ENCODE data around the gene AGBL1.
"Not testable (repeated sequence)": the region's sequence is repeated elsewhere in the genome, so short reads cannot be mapped to it uniquely, and the experiment has no call there.

Gene AGBL1

DNA sequence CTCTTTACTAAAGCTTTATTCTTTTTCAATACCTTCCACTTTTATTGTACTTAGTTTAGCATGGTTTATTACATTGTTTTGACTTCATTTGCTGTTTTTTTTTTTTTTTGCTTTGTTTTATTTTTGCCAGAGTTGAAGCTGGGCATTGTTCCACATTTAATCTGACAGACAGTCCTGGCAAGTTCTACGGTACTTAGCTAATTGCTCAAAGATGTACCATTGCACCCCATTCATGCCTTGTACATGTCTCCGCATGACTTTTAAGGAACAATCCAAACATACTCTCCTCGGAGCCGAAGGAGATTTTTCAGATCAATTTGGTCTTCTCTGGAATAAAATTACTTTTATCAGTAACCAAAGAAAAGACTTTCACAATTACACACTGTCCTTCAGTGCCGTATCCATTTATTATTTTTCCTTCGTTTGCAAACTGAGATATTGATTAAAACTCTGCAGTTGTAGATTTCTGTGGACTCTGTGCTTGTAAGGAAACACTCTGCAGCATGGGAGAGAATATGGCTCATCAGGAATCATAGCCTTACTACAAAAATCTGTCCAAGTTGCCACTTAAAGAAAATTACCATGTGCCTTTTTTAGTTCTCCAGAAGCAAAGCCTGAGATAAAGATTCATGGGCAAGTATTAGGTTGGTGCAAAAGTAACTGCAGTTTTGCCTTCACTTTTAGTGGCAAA is 952.0 kb downstream of the AGBL1 start:
- DNase-seq = no peak

DNA sequence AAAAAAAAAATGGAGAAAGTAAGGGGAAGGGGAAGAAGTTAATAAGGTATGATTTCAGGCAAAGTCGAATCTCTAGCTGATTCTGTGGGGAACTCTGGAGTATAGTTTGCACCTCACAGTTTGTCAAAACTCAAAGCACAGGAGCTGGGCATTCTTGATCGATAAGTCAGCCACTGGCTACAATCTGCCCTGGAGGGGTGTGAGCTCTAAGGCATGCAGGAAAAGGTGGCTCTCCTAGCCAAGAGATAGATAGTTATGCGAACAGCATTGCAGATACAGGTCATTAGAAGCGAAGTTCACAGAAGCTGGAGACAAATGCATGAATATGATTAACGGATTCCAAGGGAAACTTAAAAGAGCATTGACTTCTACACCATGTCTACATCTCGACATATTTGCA is 952.6 kb downstream of the AGBL1 start:
- no peak for DNase-seq

DNA sequence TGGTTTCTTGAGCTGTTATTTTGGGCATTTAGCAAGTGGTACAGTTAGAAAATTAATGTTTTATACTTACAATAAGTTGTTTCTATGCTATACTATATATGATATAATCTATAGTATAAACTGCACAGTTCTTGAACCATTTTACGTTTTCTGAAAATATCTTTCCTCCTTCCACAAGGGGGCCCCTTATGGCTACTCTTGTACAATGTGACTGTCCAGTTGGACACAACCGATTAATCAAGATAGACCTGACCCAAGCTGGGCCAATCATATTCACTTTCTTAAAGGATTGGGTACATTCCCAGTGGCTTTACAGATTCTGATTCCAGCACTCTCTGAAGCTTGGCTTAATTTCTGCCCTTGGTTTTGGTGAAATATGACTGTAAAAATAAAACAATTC is 953.4 kb downstream of the AGBL1 start:
- no peak for DNase-seq

DNA sequence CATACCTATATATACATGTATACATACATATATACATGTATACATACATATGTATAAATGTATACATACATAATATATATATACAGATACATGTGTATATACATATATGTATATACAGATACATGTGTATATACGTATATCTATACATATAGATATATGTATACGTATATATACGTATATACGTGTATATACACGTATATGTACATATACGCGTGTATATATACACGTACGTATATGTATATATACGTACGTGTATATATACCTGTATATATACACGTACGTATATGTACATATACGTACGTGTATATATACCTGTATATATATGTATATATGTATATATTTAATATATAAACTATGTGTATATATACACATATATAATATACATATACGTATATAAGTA is 955.2 kb downstream of the AGBL1 start:
- DNase-seq = no peak

DNA sequence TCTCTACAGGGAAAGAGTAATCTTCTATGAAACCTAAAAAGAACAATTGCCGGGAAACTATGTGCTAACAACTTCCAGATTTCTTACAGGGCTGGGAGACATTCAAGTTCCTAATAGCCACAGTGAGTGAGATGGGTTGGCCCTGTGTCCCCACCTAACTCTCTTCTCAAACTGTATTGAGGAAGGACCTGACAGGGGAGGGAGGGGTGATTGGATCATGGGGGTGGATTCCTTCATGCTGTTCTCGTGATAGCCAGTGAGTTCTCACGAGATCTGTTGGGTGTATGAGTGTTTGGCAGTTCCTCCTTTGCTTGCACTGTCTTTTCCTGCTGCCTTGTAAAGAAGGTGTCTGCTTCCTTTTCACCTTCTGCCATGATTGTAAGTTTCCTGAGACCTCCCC is 958.7 kb downstream of the AGBL1 start:
- no peak for DNase-seq

DNA sequence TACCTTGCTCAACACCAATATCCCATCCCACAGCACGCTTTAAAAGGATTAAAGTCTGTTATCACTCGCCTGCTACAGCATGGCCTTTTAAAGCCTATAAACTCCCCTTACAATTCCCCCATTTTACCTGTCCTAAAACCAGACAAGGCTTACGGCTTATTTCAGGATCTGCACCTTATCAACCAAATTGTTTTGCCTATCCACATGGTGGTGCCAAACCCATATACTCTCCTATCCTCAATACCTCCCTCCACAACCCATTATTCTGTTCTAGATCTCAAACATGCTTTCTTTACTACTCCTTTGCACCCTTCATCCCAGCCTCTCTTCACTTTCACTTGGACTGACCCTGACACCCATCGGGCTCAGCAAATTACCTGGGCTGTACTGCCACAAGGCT is 962.9 kb downstream of the AGBL1 start:
- not testable (repeated sequence) for DNase-seq

DNA sequence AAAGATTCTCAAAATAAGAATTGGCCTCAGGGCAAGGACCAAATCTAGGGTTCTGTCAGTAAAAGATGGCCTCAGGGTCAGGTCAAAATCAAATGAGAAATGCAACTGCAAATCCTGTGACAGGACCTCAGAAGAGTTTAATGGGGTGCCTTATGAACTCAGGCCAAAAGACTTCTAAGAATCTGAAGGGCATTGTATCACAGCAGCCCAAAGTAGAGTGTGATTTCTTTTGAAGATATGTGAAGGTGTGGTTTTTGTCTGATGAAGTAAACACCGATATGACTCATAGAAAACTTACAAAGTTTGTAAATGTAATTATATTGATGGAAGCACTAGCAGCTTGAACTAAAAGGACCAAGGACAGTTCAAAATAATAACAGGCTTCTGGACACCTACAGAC is 966.1 kb downstream of the AGBL1 start:
- DNase-seq = no peak

DNA sequence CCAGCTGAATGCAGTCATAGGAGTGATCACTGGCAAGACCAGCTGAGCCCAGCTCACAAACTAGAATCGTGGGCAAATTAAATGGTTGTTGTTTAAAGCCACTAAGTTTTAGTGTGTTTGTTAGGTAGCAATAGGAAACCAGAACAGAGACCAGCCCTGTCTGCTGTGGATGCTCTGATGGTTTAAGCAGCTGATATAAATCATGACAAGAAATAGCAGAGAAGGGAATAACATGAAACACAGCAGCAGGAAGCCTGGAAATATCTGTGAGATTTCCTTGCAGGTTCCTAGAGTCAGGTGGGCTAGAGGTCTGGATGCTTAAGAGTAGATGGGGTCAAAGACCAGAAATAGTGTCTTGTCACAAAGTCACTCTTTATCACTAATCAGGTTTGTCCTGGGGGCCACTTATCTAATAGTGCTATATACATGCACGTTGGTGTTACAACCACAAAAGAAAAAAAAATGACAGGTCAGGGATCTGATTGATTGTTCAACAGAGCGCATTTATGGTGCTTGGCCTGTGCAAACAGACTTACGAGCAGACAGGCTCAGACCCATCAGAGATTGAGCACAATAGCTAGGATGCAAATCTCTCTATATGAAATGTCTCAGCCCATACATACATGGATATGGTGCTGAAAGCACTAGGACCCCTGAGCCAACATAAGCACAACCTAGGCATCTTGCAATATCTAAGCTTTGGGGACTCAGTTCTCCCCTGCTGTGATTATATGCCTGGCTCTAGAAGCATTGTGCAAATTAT is 967.7 kb downstream of the AGBL1 start:
- DNase-seq = peak; percentile 71
